GM21423 (cell line): Measurements from ENCODE around the gene ESRRB.
"Not testable (repeated sequence)": the region's sequence is repeated elsewhere in the genome, so short reads cannot be mapped to it uniquely, and the experiment has no call there.

Source experiments
- ATAC-seq: cut with Tn5 transposase; IDR thresholded peaks from one replicate; pipeline ENCODE4 v1.9.1; 2021; ENCODE audit warnings: mild to moderate bottlenecking, moderate library complexity; ENCODE audit not compliant: unreplicated experiment

ESRRB gene

GRCh38 chr14:76536636-76537035 lies 160.7 kb downstream of the ESRRB start:
- not testable (repeated sequence) for ATAC-seq

- ATAC-seq, result no peak
These were observed 162.1 kb downstream of the ESRRB start for GRCh38 chr14:76537906-76538647.

- ATAC-seq, result no peak
These were observed 162.7 kb downstream of the ESRRB start for GRCh38 chr14:76538648-76539008.

GRCh38 chr14:76539130-76539529 lies 163.2 kb downstream of the ESRRB start:
- ATAC-seq, result no peak

GRCh38 chr14:76541594-76542219 lies 165.8 kb downstream of the ESRRB start:
- no peak for ATAC-seq

GRCh38 chr14:76546426-76547221 lies 170.7 kb downstream of the ESRRB start:
- ATAC-seq, result no peak

GRCh38 chr14:76547831-76548230 lies 171.9 kb downstream of the ESRRB start:
- no peak for ATAC-seq

GRCh38 chr14:76550534-76550933 lies 174.6 kb downstream of the ESRRB start:
- ATAC-seq, result no peak

- ATAC-seq, result no peak
These were observed 175.2 kb downstream of the ESRRB start for GRCh38 chr14:76551116-76551515.
